Stimulated activated CD4-positive, alpha-beta T cell treated with anti-CD3 and anti-CD28 coated beads, Interleukin-1b, Interleukin-23, amount 100 ng/mL, for 24 hours (primary cell): ENCODE results near the gene HIPK4.
"Not testable (repeated sequence)": the region's sequence is repeated elsewhere in the genome, so short reads cannot be mapped to it uniquely, and the experiment has no call there.

Experiments used
- DNase-seq, 4 experiments: peaks; one replicate each; pipeline ENCODE4 v3.0.0-alpha.2; 2020; ENCODE audit warnings: low read depth in 4 of 4, low spot score in 1 of 4

HIPK4 gene

DNA sequence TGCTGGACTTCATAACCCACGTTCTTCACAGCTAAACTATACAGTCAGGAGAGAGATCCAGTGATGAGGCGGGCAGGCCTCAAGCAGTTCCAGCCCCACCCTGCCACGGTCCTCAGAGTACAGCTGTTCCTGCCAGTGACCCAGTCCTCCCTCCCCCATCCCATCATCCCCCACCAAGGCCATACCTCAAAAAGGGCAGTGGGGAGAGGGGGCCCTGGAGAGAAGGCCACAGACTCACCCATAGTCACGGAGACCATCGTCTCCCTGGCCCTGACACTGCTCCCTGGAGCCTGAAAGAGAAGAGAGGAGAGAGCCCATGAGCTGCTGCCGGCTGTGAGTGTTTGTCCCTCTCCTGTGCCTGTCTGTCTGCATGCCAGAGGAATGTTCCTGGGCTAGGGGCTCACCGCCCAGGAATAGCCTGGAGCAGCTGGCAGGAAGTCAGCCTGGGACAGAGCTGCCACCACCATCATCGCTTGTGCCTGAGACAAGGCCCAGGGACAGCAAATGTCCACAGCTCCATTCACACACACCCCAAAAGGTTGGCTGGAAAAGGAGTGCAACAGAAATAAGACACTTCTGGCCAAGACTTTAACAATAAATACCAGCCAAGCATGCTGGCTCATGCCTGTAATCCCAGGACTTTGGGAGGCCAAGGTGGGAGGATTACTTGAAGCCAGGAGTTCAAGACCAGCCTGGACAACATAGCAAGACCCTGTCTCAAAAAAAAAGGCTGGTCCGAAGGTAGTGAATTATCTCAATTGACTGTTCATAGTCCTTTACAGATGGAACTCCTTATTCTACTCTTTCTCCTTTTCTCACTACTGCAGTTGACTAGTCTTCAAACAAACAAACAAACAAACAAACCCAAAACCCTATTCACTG is 48.1 kb downstream of the HIPK4 start:
- no peak for DNase-seq

DNA sequence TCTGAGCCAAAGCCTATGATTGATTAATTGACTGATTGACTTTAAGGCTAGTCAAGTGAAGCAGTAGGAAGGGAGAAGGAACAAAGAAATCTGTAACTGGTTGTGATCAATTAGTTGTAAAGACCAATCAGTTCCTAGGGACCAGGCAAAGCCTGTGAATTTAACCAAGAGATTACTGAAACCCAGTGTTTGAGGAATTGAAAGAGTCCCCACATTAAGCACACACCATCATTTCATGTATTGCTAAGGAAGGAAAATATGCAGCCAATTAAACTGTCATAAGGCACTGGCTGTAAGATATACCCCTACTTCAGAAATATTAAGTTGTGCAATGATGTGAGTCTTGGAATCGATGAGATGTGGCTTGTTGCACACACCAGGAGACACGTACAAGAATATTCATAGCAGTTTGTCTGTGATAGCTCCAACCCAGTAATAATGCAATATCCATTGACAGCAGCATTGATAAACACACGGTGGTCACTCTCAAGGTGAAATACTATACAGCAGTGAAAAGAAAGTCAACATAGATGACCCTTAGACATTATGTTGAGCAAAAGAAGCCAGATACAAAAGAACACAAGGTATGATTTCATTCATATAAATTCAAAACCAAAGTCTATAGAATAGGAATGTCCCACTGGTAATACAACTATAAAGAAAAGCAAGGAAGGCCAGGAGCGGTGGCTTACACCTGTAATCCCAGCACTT is 50.8 kb downstream of the HIPK4 start:
- no peak for DNase-seq

DNA sequence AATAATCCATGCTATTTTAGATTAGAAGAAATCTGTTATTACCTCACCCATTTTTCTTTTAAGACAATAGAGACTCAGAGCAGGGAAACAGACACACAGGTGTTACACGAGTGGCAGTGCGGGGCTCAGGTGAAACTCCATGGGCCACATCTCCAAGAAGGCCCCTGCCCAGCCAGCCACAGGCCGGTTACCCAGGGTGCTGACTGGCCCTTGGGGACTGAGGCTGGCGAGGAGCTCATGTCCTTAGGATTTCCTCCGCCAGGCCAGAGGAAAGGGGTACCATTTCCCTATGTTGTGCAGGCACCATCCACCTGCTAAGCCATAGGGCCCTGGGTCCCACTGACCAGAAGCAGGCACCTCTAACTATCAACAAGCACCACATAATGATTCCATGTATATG is 52.4 kb downstream of the HIPK4 start:
- DNase-seq, result no peak

DNA sequence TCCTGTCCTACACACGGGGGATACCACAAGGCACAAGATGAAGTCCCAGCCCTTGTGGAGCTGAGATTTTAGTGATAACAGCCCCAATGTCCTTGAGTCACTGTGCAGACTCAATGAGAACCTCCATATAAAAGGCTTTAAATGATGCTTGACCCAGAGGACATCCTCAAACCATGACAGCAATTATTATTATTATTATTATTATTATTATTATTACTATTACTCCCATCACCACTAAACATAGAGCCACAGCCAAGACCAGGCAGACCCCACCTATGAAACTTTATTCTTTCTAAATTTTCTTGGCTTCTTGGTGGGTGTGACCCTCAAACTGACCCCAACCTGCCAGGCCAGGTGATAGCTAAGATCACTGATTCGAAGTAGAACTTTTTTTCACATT is 52.9 kb downstream of the HIPK4 start:
- DNase-seq, result no peak

DNA sequence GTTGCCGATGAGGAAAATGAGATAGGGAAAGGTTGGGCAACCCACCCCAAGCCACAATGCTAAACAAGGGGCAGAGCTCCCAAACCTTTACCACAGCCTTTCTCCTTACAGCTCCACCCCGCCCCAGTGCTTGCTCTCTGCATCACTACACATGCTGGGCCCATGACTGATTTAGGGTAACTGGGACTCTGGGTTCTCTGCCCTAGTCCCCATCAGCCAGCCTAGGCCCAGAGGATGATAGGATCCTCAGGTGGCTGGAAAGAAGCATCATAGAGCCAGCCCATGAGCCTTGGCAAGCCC is 53.4 kb downstream of the HIPK4 start:
- no peak for DNase-seq

DNA sequence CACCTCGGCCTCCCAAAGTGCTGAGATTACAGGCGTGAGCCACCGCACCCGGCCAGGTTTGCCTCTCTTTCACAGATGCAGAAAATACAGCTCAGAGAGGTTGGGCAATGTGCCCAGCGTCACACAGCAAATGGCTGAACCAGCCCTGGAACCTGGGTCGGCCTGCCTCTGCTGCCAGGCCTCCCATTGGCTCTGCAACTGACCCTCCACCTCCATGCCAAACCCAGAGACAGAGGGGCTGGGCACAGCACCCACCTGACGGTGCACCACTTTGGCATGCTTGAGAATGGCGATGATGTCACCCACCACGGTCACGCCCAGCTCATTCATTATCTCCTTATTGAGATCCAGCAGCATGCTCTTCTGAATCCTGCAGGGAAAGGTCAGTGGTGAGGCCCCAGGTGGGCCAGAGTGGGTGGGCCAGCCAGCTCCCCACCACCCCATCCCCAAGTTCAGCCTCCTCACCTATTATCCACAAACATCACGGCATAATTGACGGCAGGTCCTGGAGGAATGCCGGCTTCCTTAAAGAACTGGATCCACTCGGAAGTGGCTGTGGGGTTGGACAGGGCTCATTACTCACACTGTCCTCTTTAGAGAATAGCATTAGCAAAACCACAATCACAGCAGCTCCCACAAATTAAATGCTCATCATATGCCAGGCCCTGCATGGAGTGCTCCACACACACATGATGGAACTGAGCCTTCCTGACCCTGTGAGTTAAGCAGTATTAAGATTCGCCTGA is 54.0 kb downstream of the HIPK4 start:
- DNase-seq, result no peak

DNA sequence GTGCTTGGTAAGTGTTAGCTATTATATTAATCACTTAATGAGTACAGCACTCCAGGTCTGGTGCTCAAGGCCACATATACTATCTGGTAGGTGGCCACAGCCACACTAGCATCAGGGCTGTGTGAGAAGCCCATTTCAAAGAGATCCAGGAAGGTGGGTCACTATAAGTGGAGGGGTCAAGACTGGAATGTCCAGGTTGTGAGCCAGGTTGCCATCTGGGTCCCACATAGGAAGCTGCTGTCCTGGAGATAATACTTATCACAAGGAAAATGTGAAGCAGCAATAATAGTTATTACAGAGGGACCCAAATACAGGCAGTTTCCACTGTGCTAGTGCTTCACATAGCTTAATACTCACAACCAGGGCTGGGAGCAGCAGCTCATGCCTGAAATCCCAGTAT is 54.9 kb downstream of the HIPK4 start:
- DNase-seq, result no peak

DNA sequence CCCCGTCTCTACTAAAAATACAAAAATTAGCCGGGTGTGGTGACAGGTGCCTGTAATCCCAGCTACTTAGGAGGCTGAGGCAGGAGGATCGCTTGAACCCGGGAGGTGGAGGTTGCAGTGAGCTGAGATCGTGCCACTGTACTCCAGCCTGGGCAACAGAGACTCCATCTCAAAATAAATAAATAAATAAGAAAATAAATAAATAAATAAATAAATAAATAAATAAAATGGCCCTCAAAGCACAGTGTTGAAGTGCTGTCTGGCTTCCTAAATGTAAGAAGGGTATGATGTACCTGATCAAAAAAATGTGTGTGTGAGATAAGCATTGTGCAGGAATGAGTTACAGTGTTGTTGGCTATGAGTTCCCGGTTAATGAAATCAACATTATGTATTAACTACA is 56.9 kb downstream of the HIPK4 start:
- DNase-seq, result not testable (repeated sequence)

DNA sequence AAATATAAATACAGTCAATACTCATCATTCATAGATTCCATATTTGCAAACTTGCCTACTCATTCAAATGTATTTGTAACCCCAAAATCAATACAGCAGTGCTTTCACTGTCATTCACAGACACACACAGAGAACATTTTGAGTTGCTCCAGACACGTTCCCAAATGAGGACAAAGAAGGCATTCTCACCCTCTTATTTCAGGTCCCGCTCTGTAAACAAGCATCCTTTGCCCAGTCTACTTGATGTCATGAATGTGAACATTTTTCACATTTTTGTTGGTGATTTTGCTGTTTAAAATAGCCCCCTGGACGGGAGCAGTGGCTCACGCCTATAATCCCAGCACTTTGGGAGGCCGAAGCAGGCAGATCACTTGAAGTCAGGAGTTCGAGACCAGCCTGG is 57.3 kb downstream of the HIPK4 start:
- no peak for DNase-seq

DNA sequence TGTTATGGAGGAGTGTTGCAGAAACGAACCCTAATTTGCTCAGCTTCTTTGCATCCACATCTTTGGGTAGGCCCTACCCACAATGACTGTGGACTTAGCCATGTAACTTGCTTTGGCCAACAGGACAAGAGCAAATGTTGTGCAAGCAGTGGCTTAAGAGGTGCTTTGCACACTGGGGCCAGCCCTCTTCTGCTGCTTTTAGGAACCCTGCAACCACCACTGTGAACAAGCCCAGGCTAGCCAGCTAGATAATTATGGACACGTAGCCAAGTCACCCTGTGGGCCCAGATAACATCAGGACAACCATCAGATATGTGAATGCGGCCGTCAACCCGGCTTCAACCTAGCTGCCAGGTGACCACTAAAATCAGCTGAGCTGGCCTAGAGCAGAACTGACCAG is 58.9 kb downstream of the HIPK4 start:
- DNase-seq, result no peak
